Neural progenitor cell (in vitro differentiated cells): ENCODE measurements around the gene FAM78B.

Source experiments
- CTCF ChIP-seq: fragments of 200-600 bp; sonication (generic); IDR thresholded peaks from 2 replicates; pipeline ENCODE4 v1.5.1; 2017; ENCODE audit warnings: antibody characterized with exemption, mild to moderate bottlenecking
- EZH2 ChIP-seq: fragments of 200-600 bp; sonication (generic); IDR thresholded peaks from 2 replicates; pipeline ENCODE4 v1.6.1; 2017; ENCODE audit warnings: antibody characterized with exemption, mild to moderate bottlenecking, moderate library complexity

GRCh38 chr1:166172106-166172505 is 5.3 kb upstream of the FAM78B start:
- TF ChIP-seq CTCF (no peak), EZH2 (no peak)
